ENCODE results near the gene CPSF4L.

The CPSF4L gene

GRCh38 chr17:73278465-73279453, 17.1 kb upstream of the CPSF4L start:
- no peak for DNase-seq (ENCODE audit: low read depth)
- H3K4me3 ChIP-seq (ENCODE audit: low read depth, low read length), result no peak overlapping the region
- no peak for TF ChIP-seq CTCF (IDR thresholded peaks at IDR 0.05; ENCODE audit: low read depth, low read length, missing control alignments)
- in situ Hi-C loops (cut with HindIII; ENCODE audit: low sequenced_read_pairs), result no loop called here

GRCh38 chr17:73278049-73278464, 16.4 kb upstream of the CPSF4L start:
- TF ChIP-seq CTCF (IDR thresholded peaks at IDR 0.05; ENCODE audit: low read depth, low read length, missing control alignments), result no peak
- H3K4me3 ChIP-seq (ENCODE audit: low read depth, low read length), result no peak overlapping the region
- no peak for DNase-seq (ENCODE audit: low read depth)
- in situ Hi-C loops (cut with HindIII; ENCODE audit: low sequenced_read_pairs), result no loop called here

- no peak overlapping the region for H3K4me3 ChIP-seq (ENCODE audit: low read depth, low read length)
- DNase-seq (ENCODE audit: low read depth), result no peak
- in situ Hi-C loops (cut with HindIII; ENCODE audit: low sequenced_read_pairs), result no loop called here
- TF ChIP-seq CTCF (IDR thresholded peaks at IDR 0.05; ENCODE audit: low read depth, low read length, missing control alignments), result no peak
Observed at GRCh38 chr17:73274490-73274889, 12.8 kb upstream of the CPSF4L start.

- in situ Hi-C loops (cut with HindIII; ENCODE audit: low sequenced_read_pairs), result no loop called here
- no peak for TF ChIP-seq CTCF (IDR thresholded peaks at IDR 0.05; ENCODE audit: low read depth, low read length, missing control alignments)
- H3K4me3 ChIP-seq (ENCODE audit: low read depth, low read length), result no peak overlapping the region
- DNase-seq (ENCODE audit: low read depth), result no peak
Observed at GRCh38 chr17:73272906-73273218, 11.2 kb upstream of the CPSF4L start.

- DNase-seq (ENCODE audit: low read depth), result no peak
- TF ChIP-seq CTCF (IDR thresholded peaks at IDR 0.05; ENCODE audit: low read depth, low read length, missing control alignments), result no peak
- H3K4me3 ChIP-seq (ENCODE audit: low read depth, low read length), result no peak overlapping the region
- in situ Hi-C loops (cut with HindIII; ENCODE audit: low sequenced_read_pairs), result no loop called here
Observed at GRCh38 chr17:73271072-73271471, 9.4 kb upstream of the CPSF4L start.

- no peak for TF ChIP-seq CTCF (IDR thresholded peaks at IDR 0.05; ENCODE audit: low read depth, low read length, missing control alignments)
- H3K4me3 ChIP-seq (ENCODE audit: low read depth, low read length), result no peak overlapping the region
- DNase-seq (ENCODE audit: low read depth), result no peak
- in situ Hi-C loops (cut with HindIII; ENCODE audit: low sequenced_read_pairs), result loop anchor here (5.0 kb wide), 1 partner anchor 78 kb away; no protein-coding TSS in a partner anchor
Observed at GRCh38 chr17:73269791-73270190, 8.1 kb upstream of the CPSF4L start.

Data from astrocyte of the cerebellum (primary cell).